HG02852 (cell line): ENCODE data around the gene PLCD3.

Experiments used
- ATAC-seq: cut with Tn5 transposase; IDR thresholded peaks from one replicate; pipeline ENCODE4 v1.9.1; 2021; ENCODE audit warnings: mild to moderate bottlenecking, moderate library complexity; ENCODE audit not compliant: unreplicated experiment

PLCD3 gene

DNA sequence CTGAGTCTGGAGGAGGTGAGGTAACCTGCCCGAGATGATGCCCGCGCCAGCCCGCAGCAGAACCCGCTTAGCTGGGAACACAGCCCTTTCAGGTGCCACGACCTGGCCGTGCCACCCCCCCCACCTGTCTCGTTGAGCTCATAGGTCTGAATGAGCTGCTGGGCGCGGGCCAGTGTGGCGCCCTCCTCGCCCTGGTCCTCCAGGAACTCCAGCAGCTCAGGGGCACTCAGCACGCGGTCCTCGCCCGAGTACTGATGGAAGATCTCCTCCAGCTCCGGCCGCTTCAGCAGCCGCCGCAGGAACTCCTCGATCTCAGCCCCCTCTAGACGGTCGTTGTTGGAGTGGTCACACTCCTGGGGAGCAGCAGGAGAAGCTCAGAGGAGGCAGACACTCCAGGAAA, 13.6 kb downstream of the PLCD3 start:
- ATAC-seq = no peak

DNA sequence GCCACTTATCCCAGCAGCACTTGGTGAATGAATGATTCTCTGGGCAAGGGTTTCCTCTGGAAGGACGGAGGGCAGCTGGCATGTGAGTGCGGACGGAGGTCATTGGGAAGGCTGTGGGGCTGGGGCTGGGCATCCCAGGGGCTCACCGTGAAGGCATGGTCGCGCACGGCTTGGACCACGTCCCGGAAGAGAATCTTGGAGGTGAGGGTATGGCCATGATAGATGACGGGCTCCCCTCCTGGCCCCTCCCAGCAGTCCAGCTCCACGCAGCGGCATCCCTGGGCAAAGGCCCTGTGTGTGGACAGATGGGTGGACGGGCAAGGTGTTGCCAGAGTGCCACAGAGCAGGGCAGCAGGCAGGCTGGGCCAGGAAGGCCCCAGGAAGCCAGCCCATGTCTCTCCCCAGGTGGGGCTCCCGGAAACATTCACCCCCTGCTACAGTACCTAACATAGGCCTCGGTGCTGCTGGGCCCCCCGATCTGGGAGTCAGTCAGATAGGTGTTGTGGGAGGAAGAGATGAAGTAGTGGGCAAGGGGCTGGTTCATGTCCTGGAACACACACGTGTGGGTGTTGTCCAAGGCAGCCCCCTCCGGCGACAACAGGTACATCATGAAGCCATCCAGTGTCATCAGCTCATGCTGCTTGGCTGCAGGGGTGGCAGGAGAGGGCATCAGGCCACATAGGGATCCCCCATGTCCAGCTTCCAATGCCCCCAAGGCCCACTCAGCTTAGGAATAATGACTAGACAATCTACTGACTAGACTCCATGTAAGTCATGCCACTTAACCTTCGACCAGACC, 14.3 kb downstream of the PLCD3 start:
- no peak for ATAC-seq

DNA sequence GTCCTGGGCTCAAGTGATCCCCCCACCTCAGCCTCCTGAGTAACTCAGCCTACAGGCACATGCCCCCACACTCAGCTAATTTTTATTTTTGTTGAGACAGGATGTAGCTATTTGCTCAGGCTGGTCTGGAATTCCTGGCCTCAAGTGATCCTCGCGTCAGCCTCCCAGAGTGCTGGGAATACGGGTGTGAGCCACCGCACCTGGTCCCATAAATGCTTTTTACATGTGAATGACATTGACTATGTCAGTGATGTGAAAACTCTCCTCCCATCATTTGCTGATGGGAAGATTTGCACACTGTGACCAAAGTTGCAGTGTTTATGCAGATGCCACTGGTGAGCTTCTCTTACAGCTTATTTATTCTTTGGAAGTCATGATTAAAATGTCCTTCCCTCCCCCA, 15.0 kb downstream of the PLCD3 start:
- ATAC-seq = no peak

DNA sequence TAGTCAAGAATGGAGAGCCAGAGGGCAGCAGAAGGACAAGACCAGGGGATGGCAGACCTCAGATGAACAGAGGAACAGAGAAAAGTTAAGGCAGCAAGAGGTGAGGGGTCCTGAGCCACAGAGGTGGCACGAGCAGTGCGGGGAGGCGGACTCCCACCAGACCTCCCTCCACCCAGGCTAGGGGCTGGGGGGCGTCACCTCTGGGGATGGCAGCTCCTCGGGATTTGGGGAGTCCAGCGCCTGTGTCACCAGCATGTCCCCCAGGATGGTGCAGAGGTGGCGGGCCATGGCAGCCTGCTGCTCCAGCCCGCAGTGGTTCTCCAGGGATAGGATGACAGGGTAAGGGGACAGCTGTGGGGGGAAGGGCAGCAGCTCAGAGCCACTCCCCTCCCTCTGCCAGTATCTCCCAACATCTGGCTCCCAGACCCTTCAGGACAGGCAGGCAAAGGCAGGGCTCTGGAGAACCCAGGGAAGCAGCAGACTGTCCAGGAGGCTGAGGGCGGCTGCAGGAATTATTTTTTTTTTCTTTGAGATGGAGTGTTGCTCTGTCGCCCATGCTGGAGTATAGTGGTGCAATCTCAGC, 15.8 kb downstream of the PLCD3 start:
- no peak for ATAC-seq

DNA sequence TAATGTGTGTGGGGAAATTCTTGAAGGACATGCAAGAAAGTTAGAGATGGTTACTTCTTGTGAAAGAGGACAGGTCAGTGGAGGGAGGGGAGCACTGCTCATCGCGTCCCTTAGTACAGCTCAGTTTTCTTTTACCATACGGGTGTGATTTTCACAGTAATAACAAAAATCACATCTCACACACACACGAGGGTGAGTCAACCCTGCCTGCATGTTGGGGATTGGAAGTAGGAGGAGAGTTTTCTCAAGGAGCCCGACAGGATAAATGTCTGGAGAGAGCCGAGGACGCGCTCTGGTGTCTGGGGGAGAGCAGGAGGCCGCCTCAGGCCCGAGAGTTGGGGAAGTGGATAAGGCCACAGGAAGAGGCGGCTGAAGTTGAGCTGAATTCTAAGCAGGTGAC, 16.4 kb downstream of the PLCD3 start:
- no peak for ATAC-seq

DNA sequence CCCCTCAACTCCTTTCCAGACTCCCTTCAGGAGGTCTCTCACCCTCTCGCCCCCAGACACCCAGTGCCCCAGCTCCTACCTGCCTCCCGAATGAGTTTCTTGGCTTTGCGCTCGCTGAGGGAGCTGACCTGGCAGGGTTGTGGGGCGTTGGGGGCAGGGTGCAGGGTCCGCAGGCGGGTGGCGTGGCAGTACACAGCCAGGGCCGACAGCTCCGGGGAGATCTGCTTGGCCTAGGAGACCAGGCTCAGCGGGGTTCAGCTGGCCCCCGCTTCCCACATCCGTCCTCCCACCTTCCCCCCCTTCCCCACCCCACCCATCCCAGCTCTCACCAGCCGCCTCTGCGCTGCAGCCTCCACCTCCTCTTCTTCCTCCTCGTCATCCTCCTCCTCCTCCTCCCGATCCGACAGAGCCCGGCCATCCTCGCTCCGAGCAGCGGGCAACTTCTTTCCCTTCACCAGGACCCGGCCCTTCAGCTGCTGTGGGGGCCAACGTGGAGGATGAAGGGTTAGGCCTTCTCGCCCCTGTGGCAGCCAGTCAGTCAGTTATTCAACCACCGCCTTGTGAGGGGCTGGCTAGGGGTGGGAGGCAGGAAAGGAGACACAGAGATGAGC, 17.2 kb downstream of the PLCD3 start:
- no peak for ATAC-seq

DNA sequence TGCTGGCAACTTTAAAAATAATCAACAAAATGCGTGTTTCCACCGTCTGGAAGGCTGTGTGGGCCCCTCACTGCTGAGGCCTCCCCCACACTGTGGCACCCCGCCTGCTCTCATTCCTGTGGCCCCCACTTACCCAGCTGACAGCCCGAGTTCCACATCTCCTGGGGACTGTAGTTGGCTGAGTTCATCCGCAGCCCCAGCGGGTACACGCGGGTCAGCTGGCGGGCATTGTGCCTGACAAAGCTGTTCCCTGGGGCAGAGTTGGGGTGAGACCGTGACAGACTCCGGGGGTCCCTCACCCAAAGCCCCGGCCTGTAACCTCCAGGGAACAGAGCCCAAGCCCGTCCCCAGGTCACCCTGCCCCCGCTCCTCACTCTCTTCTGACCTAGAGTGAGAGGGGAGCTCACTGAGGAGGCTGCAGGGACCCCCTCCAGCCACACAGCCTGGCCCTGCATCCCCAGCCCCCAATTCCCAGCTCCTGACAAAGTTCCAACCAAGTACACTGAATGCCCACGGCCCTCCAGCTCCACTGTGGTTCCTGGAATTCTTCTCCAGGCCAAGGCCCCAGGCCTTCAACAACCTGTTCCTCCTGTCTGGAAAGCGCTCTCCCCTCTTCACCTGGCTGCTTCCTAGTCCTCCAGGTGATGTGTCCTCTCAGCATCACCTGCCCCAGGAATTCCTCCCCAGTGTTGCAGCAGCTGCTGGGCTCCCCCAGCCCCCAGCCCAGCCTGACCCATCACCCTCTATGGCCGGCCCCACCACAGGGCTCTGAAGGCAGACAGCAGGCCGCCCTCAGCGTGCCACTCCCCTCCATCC, 18.0 kb downstream of the PLCD3 start:
- no peak for ATAC-seq

DNA sequence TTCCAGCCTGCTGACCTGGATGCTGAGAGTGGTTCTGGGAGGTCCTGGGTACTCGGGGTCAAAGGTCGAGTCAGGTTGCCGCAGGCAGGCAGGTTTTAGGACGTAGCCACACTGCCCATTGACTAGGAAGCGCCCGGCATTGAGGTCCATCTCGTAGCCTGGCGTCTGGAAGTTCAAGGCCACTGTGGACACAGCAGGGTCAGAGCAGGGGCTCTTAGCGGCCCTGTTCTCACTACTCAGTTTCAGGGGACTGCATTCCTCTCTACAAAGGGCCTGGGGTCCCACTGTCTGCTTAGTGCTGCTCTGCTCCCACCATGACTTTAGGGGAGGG, 18.9 kb downstream of the PLCD3 start:
- ATAC-seq = no peak

DNA sequence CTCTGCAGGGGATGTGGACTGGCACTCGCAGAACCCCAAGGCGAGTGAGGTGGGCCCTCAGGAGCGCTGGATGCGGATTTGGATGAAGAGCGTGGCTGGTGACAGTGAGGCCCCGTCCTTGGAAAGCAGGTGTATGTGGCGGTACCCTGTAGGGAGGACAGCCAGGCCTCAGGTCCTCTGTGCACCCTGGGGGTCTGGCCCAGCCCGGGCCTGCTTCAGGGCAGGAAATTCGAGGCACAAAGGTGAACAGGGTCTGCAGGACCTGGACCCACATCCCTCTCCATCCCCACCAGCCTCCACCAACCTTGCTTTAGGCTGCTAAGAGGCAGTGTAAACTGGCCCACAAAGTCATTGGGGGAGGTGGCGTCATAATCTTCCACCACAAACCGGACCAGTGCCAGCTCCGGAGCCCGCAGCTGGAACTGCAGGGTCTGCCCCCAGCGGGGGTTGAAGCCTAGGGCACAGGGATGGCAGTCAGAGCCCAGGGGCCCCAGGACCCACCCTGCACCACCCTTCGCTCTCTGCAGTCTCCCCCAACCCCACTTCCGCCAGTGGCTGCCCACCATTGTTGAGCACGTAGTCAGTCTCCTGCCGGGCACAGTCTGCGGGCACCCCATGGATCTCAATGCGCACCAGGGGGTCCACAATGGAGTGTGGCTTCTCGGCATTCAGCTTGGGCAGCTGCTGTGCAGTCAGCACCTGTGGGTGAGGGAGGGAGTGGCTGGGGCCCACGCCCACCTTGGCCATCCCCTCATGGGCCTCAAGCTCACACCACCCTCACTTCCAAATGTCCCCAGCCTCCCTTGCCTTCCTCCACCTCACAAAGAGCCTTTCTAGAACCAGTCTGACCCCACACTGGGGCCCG, 19.5 kb downstream of the PLCD3 start:
- ATAC-seq = no peak

DNA sequence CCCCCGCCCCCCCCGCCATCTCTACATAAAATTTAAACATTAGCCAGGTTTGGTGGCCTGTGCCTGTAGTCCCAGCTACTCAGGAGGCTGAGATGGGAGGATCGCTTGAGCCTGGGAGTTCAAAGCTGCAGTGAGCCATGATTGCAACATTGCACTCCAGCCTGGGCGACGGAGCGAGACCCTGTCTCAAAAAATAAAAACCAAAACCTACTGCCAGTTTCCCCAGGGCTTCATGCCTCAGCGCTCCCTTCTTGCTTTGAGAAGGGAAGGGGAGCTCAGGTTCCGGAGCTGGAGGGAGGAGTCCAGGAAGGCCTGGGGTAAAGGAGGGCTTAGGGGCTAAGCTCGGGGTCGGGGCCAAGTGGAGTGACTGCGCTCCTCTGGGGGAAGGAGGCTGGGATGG, 20.5 kb downstream of the PLCD3 start:
- ATAC-seq = no peak

DNA sequence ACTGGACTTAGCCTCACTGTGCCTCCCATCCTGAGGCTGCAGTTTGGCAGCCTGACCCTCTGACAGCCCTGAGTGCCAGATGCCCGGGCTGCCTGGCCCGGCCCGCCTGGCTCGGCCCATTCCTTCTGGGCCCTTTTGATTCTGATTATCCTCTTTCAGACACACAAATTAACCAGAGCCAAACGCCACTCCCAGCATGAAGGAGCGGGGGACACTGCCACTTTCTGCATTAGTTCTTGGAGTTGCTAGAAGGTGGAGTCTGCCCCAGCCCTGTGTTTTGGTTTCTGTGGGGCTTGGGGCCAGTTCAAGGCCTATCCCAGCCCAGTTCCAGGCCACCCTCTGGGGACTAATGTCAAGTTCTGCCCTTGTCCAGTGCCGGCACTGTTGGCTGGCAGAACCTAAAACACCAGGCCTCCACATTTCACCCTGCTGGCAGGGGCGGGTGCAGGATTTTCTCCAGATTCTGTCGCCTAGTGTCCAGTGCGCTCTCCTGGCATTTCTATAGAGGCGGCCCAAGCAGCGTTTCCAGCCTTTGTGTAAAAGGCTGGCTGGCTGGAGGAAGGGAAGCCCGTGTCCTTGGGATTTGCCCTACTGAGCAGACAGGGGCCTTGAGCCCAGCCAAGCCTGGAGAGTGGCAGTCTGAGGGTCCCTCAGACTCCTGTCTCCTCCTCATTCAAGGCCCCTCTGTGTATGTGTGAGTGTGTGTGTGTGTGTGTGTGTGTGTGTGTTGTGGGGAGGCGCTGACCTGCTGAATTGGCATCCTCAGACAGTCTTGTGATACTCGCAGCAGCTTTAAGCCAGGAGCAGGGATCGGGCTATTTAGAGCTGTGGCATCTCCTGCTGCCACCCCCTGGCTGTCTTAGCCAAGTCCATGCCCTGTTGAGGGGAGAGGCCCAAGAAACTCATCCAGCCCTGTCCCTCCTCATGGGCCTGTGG, 21.4 kb downstream of the PLCD3 start:
- ATAC-seq = no peak

DNA sequence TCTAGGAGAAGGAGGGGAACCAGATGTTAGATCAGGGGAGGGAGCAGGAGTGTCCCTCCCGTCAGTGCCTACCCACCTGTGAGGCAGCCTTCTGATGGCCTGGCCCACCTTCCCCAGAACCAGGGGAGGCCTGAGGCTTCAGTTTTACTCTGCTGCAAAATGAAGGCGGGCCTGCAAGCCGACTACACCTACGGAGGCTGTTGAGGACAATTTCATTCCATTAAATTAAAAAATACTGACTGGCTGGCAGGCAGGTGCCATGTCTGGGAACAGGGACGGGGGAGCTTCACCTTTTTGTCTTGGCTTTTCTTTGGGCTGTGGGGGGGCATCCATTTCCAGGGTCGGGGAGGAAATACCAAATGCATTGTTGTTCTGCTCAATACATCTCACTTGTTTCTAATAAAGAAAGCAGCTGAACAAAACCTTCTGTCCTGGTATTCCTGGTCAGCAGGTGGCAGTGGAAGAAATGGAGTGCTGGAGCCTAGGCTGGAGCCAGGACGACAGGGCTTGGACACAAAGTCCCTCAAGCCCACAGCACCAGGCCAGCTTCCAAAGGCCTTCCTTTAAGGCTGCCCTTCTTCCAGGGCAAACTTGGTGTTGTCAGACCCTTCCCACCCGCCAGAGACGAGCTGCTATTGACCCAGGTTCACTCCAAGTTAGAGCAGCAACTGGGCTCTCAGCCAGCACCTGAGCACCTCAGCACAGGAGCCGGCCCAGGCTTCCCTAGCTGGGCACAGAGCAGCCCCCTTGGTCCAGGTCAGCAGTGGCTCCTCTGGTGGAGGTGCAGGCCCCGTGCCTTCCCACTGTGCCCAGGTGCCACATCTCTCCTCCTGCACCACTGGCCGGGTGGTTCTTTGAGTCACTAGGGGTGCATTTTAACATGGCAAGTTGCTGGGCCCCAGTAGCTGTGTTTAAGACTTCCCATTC, 23.5 kb downstream of the PLCD3 start:
- no peak for ATAC-seq

DNA sequence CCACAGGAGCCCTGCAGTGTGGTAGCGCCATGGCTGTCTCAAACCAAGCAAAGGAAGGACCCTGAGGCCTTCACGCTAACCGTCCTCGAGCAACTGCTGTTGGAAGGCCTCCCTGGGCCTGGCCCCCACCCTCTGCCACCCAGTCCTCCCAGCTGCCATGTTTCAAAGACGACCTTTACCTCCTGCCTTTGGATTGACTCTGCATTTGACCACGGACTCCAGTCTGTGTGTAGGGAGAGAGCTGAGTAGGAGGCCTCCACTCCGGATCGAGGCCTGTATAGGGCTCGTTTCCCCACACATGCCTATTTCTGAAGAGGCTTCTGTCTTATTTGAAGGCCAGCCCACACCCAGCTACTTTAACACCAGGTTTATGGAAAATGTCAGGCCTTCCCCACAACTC, 24.3 kb downstream of the PLCD3 start:
- no peak for ATAC-seq

DNA sequence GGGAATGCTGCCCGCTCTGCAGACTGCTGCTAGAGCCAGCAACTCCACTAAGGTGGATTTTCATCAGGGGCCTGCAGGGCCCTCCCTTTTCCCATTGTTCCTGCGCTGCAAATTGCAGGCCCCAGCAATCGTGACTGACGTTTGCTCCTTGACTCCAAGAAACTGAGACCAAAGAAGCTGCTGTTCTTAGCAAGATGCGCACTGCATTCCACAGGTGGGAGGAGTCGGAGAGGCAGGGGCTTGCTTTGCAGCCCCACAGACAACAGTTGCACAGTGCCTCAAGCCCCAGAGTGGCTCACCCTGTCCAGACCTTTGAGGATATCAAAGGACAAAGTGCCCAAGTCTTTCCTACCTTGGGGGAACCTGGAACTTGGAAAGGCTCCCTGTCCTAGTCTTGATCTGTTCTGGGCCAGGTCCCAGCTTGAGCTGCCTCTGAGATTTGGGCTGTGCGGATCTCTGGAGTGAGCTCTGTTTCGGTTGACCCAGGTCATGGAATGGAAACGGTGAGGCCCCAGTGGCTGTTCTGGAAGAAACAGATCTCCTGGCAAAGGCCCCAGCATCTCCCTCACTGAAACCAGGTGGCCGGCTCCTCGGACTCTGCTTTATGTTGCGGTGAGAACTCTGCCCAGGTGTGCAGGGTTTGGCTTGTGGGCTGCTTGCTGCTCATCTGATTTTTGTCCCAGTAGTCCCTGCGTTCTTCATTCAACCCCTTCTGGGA, 24.9 kb downstream of the PLCD3 start:
- no peak for ATAC-seq

DNA sequence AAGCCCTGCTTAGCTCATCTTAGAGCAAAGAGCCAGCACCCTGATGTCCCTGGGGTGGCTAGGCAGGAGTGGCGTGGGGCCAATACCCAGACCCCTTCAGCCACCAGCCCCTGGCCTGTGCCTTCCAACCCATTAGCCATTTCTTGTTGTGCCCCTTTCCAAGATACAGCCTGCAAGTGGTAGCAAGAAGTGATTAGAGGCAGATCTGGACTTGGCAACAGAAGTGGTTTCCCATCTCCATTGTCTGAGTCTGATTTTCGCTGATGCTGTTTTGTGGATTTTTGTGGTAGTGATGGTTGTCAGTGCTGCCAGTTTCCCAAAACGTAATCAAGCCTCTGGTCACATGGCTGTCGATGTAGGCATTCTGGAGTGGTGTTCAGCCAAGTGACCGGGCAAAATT, 25.7 kb downstream of the PLCD3 start:
- no peak for ATAC-seq

DNA sequence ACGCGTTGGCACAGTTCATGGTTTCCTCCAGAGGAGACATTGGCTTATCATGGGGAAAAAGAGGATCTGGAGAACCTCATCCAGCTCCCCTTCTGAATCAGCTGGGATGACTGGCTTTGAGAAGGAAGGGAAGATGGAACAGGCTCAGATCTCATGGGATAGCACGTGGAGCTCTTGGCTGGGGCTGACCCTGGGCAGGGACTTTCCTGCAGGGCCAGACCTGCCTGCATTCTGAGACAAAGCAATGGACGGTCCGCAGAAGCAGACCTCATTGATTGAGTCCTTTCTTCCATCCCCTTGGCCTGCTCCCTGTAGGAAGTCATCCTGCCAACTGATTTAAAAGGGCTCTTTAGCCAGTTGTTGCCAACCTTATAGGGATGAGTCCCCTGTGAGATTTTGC, 26.2 kb downstream of the PLCD3 start:
- ATAC-seq = no peak

DNA sequence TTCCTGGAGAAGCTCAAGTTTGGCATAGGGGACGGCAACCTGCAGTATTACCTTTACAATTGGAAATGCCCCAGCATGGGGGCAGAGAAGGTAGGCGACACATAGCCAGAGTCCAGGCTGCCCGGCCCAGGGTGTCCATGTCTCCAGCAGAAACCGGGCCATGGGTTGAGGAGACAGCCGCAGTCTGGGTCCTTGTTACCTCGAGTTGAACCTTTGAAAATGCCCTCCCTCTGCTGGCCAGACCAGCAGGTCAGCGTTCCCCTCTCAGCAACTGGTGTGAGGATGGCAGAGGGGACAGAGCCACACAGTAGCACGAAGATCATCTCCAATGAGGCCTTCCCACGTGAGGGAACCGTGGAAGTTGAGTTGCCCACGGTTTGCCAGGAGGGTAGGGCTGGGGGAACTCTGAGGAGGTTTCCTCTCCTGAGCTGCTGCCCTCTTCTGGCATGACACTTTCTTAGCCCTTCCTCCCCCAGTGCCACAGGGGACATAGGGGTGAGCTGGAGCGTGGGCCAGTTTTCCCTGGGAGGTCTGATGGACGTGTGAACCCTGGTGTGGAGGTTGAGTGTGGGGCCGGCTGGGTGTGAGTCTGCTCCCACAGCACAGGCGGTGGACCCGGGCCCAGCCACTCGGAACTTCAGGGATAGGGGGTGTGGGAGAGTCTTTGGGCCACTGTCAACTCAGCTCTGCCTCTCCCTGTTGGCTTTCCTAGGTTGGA, 27.2 kb downstream of the PLCD3 start:
- ATAC-seq = no peak
